GM19193 (cell line): Measurements from ENCODE around the gene IFI35.

ENCODE experiments used
- POLR2A ChIP-seq: IDR thresholded peaks from 4 replicates; pipeline ENCODE4 v1.6.1; 2011; ENCODE audit not compliant: insufficient read depth, insufficient read length; ENCODE audit errors: extremely low read depth

The IFI35 gene

DNA sequence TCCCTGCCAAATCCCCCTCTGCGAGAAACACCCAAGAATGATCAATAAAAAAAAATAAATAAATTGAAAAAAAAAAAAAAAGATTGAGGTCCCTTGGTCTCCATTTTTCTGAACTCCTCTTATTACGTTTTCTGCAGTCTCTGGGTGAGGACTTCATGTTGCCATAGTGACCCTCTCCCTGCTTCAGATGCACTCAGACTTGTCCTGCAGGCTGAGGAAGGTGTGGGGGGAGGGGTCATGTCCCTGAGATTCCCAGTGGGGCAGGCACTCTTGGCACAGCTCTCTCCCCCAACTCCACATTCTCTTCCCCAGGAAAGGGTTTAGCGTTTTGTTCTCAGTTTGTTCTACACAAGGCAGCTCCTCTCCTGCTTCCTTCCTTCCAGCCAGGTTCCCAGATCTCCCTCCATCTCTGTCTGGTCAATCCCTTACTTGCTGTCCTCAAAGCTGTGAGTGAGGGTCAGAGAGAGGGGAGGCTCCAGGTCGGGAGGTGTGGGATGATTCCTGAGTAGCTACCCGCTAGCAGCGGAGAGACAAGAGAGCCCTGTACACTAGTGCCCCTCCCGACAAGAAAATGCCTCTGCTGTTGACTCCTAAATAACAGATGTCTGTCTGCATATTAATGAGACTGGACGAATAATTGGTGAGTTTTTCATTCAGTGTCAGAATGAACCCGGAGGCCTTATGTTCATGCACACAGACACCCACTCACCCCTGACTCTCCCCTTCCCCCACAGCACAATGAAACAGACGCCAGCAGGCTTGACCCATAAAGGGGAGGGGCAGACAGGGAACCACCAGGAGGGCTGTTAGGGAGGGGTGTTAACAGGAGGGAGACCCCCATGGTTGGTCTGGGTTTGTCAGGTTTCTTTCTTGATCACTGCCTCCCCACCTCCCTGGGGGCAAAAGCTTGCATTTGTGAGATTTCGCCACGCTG lies 27.6 kb downstream of the IFI35 start:
- TF ChIP-seq POLR2A, result no peak

DNA sequence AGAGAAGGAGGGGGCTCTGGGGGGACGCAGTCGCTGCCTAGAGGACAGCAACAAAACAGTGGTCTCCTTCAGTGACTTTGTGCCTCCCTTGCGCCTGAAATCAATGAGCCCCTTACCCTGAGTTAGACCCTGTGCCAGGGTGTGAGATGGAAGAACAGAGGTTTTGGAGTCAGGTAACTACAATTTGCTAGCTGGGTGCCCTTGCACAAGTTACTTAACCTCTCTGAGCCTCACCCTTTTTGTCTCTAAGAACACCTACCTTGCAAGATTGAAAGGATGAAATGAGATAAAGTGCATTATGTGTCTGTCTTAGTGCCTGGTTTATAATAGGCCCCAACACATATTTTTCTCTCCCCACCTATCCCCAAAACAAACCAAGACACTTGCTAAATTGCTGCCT lies 28.3 kb downstream of the IFI35 start:
- TF ChIP-seq POLR2A, result no peak

DNA sequence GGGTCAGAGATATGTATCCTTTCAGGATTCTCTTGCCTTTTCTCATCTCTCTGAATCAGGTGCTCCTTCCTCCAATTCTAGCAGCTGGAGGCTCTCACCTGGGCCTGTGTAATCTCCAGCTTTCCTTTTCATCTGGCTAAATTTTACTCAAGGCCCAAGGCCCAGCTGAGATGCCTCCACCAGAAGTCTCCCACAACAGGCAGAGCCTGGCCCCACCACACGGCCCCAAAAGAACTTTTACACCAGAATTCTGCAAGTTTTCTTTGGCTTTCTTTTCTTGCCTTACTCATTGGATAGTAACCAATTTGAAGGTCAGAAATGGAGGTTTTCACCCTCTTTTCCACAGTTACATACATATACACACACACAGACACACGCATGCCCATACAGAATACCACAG lies 33.1 kb downstream of the IFI35 start:
- TF ChIP-seq POLR2A, result no peak

DNA sequence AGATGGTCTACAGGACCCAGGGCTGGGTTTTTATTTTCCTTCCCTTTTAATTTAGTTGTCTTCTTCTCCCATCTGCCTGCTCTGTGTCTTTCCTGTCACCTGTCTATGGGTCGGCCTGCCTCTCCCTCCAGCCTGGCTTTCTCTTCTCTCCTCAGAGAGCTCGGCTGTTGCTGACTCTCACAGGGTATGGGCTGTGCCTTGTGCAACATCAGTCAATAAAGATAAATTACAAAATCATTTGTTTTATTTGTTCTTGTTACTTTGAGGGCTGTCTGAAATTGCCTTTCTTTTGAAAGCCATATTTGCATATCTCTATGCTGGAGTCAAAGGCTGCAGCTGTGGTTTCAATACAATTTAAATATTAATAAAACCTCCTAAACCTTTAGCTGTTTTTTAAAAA lies 34.1 kb downstream of the IFI35 start:
- no peak for TF ChIP-seq POLR2A

DNA sequence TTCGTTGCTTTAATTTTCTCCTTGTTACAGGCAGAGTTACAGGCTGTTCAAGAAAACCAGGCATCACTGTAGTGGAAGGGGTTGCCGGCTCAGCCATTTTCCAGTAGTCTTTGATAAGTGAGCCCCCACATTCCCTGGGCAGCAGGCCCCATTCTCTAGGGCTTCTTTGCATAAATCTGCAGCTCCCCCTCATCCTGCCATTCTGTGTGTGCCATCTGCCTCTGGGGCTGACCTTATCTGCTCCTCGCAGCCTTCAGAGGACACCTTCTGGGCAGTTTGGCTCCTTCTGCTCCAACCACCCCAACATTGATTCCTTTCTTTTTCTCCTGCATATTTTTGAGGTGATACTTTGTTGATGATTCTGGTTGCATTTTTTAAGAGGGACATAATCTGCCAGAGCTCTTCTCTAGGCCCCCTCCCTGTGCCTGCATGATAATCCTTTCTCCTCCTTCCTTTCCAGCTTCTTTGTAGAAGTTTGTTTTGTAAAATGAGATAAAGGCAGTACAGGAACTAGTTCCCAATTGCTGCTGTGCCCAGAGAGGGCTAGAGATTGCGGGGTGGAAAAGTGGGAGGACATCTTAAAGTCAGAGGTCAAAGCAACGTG lies 35.5 kb downstream of the IFI35 start:
- no peak for TF ChIP-seq POLR2A

DNA sequence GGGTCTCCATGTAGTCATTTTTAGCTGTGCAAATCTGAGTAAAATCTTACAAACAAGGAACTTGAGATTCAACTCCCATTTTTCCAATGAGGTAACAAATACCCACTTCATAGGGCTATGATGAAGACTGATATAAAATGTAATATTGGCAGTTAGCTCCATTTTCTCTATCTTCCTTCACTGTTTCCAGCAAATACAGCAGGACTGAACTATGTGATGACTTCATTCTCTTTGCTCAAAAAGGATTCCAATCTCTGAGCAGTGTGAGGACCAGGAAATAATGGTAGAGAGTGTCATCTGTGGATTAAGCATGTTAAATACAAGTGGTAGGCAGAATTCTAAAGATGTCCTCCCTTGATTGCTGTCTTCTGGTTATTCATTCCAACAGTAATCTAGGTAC lies 36.7 kb downstream of the IFI35 start:
- TF ChIP-seq POLR2A, result no peak

DNA sequence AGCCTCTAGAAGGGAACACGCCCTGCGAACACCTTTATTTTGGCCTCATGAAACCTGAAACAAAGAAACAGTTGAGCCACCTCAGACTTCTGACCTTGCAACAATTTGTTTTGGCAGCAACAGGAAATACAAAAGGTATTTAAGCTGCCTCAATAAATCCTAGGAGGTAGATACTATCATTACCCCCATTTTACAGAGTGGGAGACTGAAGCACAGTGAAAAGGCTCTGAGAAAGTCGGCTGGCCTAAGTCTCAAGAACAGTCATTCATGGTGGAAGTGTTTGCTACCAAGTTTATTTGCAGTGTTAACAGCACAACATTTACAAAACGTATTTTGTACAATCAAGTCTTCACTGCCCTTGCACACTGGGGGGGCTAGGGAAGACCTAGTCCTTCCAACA lies 37.4 kb downstream of the IFI35 start:
- no peak for TF ChIP-seq POLR2A

DNA sequence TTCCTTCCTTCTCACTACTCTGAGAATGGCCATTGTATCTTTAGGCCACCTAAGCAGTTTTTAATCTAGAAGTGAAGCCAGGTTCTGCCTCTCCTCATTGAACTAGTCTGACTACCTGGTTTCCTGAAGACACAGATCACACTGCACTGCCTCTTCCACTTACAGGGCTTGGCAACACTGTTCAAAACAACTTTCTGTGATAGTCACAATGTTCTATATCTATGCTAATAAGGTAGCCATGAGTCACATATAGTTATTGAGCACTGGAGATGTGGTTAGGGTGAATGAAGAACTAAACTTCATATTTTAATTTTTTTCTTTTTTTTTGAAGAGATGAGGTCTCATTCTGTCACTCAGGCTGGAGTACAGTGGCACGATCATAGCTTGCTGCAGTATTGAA lies 45.4 kb downstream of the IFI35 start:
- TF ChIP-seq POLR2A, result no peak

DNA sequence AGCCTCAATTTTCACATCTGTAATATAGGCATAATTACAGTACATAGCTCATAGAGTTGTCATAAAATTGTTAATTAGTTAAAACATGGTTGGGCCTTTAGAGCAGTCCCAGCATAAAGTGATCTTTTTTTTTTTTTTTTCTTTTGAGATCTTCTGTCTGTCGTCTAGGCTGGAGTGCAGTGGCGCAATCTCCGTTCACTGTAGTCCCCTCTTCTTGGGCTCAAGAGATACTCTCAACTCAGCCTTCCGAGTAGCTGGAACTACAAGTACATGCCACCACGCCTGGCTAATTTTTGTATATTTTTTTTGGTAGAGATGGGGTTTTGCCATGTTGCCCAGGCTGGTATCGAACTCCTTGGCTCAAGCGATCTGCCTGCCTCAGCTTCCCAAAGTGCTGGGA lies 49.5 kb downstream of the IFI35 start:
- no peak for TF ChIP-seq POLR2A

DNA sequence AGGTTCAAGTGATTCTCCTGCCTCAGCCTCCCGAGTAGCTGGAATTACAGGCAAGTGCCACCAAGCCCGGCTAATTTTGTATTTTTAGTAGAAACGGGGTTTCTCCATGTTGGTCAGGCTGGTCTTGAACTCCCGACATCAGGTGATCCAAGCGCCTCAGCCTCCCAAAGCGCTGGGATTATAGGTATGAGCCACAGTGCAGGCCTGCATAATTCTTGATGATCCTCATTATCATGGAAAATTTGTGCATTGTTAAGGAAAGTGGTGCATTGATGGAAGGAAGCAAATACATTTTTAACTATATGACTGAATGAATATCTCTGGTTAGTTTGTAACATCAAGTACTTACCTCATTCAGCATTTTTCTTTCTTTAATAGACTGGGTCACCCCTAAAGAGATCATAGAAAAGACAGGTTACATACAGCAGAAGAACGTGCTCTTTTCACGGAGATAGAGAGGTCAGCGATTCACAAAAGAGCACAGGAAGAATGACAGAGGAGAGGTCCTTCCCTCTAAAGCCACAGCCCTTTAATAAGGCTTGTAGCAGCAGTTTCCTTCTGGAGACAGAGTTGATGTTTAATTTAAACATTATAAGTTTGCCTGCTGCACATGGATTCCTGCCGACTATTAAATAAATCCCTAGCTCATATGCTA lies 56.5 kb downstream of the IFI35 start:
- TF ChIP-seq POLR2A, result no peak
